H1 (cell line): ENCODE data around the gene GRIP2. TPM values are rescaled to one million over a fixed set of nuclear protein-coding genes. Genes with fewer than 3 reads are reported as not detected.

Experiments
- ATF2 ChIP-seq: IDR thresholded peaks from 2 replicates; pipeline ENCODE4 v1.6.1; 2012; ENCODE audit warnings: low read length, inconsistent platforms
- ATF3 ChIP-seq: IDR thresholded peaks from 2 replicates; pipeline ENCODE4 v1.6.1; 2011; ENCODE audit warnings: low read depth, mild to moderate bottlenecking, low read length; ENCODE audit not compliant: insufficient read depth
- BCL11A ChIP-seq, 2 experiments: IDR thresholded peaks; one replicate each; pipeline ENCODE4 v1.6.1; 2011; ENCODE audit warnings: low read depth in 2 of 2, low read length in 2 of 2, mild to moderate bottlenecking in 2 of 2
- E2F6 ChIP-seq: IDR thresholded peaks from 2 replicates; pipeline ENCODE4 v1.6.1; 2012; ENCODE audit warnings: inconsistent platforms
- EGR1 ChIP-seq: IDR thresholded peaks from 2 replicates; pipeline ENCODE4 v1.6.1; 2011; ENCODE audit warnings: low read depth, low read length, borderline replicate concordance
- FOSL1 ChIP-seq: IDR thresholded peaks from 2 replicates; pipeline ENCODE4 v1.6.1; 2011; ENCODE audit warnings: mild to moderate bottlenecking, low read depth, low read length, moderate library complexity; ENCODE audit not compliant: insufficient read depth
- MAFK ChIP-seq: IDR thresholded peaks from 2 replicates; pipeline ENCODE4 v1.6.1; 2012; ENCODE audit warnings: low read depth, mild to moderate bottlenecking, improper control_type of control experiment, low read length
- RNF2 ChIP-seq: fragments of 200-900, 300-1000 bp; sonication (generic); IDR thresholded peaks from 2 replicates; pipeline ENCODE4 v1.7.1; 2016; ENCODE audit warnings: borderline replicate concordance, low read depth, mild to moderate bottlenecking, antibody characterized with exemption, low read length; ENCODE audit not compliant: poor library complexity, severe bottlenecking; ENCODE audit errors: missing control alignments
- TCF12 ChIP-seq: IDR thresholded peaks from 2 replicates; pipeline ENCODE4 v1.6.1; 2011; ENCODE audit warnings: low read depth, mild to moderate bottlenecking, low read length
- polyA plus RNA-seq, 7 experiments: library from polyadenylated mRNA; depleted of rRNA in 3 of 7; stranded (reverse) in 5 of 7; unstranded in 2 of 7; fragments of >200 nt in 5 of 7; fragments of 200-250 nt in 2 of 7; gene quantifications; 1 replicate in 5 of 7; 2 replicates in 1 of 7; 4 replicates in 1 of 7; pipeline versions ENCODE4 v1.2.1 to v1.2.3, GENCODE V29; 2011 to 2013; ENCODE audit warnings: missing spikeins in 2 of 7, mixed read lengths in 2 of 7
- total RNA-seq: library from RNA; stranded (reverse); fragmentation: NEBNext Ultra II Directional; extraction: Animal tissue kit (Norgen Biotek cat#: 25700); gene quantifications from 2 replicates; pipeline ENCODE4 v1.2.1, GENCODE V29; 2021

GRIP2 gene
- total and polyA plus RNA-seq, 2 of the 8 experiments (the other 6 are each of a cell fraction or from before 2014, with no cell fraction given): 2.5 to 6.4 TPM

GRCh38 chr3:14505803-14506500, 34.2 kb downstream of the GRIP2 start (continued):
- TF ChIP-seq EGR1 (no peak), ATF2 (no peak), FOSL1 (no peak), MAFK (no peak), ATF3 (no peak), BCL11A (IDR thresholded peaks at IDR 0.05; ENCODE audit: low read depth in 2 of 2, low read length in 2 of 2) (no peak), E2F6 (no peak), RNF2 (no peak), TCF12 (no peak)
